IPS DF 4.7 (cell line): ENCODE results near the gene SLC47A1.
"Not testable (repeated sequence)": the region's sequence is repeated elsewhere in the genome, so short reads cannot be mapped to it uniquely, and the experiment has no call there.

ENCODE experiments used
- DNase-seq: peaks from one replicate; pipeline ENCODE4 v3.0.0-alpha.2; 2013; ENCODE audit warnings: low spot score; ENCODE audit errors: extremely low read depth

The SLC47A1 gene

DNA sequence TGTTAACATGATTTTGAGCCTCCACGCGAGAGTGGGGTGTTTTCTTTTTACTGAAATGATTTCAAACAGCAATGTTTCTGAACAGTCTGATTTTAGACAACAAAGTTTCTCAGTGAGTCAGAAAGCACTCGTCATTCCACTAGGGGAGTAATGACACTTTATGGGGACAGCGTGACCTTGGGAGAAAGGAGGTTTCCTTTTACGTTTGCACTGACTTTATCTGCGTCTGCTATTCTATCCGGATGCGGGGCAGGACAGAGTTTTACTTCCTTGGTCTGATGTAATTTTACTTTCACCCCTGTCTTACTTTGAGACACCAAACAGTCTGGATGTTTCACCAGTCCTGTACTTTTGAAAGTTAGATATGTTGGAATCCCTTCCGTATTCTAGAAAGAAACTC is 20.7 kb downstream of the SLC47A1 start:
- DNase-seq, result no peak

DNA sequence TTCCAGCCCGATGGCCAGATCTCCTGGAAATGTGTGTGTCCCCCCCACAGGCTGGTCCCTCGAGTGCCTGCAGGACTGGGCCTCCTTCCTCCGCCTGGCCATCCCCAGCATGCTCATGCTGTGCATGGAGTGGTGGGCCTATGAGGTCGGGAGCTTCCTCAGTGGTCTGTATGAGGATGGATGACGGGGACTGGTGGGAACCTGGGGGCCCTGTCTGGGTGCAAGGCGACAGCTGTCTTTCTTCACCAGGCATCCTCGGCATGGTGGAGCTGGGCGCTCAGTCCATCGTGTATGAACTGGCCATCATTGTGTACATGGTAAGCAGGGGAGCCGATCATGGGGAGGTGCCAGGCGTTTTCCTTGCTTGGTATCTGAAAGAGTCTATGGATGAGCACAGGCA is 22.1 kb downstream of the SLC47A1 start:
- no peak for DNase-seq

DNA sequence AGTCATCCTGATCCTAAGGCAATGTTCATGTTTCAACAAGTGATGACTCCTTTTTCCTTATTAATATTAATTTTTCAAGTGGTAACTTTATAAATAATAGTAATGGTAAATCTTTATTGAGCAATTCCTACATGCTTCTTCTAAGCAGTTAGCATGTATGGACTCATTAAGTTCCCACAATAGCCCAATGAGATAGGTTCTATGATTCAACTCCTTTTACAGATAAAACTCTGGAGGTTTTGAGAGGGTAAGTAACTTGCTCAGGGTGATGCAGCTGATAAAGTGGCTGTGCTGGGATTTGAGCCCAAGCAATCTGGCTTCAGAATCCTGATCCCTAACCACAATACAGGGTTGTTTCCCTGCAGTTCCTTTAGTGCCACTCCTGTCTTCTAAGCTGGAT is 25.3 kb downstream of the SLC47A1 start:
- DNase-seq, result no peak

DNA sequence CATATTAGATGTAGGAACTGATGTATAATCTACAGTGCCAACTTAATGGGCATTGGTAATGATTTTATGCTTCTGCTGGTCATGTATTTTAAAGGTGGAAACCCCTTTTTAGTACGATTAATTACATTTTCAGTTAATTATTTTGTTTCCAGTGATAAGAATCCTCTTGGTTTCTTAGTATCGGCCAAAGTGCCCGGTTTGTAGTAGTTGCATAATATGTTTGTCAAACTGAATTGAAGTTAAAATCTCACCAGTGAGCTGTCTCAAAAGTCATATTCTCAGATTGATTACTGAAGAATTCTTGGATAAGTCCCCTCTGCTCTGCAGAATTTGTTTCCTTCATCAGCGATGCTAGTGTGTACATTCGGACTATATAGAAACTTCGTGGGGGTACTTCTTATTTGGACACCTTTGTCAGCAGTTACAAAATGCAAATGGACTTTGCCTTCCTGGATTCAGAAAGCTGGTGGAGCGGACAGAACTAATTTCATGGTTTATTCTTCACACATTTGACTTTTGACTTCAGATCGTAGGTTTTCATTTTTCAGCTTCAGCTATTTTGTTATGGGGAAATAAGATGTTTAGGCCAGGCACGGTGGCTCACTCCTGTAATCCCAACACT is 28.2 kb downstream of the SLC47A1 start:
- no peak for DNase-seq

DNA sequence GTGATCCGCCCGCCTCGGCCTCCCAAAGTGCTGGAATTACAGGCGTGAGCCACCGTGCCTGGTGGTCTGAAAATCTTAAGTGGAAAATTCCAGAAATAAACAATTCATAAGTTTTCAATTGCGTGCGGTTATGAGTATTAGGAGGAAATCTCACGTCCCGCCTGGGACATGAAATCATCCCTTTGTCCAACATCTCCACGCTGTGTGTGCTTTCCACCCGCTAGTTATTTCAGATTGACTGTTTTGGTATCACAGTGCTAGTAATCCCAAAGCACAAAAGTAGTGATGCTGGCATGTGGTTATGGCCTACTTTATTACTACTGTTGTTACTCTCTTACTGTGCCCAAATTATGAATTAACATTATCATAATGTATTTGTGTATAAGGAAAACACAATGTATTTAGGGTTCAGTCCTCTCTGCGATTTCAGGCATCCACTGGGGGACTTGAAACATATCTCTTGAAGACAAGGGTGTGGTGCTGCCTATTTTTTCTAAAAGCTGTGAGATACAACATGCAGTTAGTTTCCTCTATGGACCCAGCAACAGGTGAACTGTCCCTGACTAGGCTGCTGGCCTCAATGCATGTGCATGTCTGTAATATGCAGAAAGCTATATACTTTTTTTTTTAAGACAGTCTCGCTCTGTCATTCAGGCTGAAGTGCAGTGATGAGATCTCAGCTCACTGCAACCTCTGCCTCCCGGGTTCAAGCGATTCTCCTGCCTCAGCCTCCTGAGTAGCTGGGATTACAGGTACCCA is 32.3 kb downstream of the SLC47A1 start:
- no peak for DNase-seq

DNA sequence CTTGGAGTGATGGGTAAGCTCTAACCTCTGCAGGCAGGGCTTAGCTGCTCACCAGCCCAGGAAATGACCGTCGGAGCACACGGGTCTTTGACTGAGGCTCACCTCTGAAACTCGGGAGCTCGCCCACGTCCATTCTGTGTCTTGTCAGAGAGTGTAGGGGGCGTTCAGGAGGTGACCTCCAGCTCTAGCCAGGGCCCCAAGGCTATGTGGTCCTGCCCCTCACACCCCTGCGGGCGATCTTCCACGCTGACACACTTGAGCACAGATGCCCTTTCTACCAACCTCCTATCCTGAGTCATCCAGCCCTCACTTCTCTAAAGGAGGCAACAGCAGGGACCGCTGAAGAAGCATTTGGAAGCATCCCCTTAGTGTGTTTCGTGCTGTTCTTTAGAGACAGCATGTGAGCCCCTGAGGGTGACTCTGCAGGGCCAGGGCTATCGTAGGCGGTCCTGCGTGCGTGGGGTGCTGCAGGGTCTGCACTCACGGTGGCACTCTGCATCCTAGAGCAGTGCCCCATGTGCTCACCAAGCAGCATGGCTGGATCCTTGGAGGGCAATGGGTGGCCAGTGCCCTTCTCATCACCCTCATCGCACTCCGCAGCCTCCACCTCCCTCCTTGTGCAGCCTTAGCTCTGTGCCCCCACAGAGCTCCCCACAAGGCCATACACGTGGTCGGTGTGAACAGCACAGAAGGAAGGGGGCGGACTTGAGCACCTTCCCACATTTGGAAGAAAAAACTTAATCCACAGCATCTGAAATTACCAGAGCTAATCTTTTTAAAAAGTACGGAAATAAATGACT is 33.8 kb downstream of the SLC47A1 start:
- DNase-seq, result no peak

DNA sequence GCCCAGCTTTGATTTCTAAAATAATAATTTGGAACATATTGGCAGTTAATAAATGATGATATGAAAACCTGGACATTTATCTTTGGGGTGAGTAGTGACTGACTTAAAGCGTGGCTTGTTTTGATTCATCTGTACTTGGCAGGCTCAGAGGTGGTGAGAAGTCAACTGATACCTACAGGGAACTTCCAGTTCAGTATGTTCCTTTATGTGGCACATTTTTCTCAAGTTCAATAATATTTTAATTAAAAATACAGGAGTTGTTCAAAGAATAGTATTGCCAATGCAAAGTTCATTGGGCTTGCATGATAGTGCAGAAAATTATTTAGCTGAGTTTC is 34.3 kb downstream of the SLC47A1 start:
- no peak for DNase-seq

DNA sequence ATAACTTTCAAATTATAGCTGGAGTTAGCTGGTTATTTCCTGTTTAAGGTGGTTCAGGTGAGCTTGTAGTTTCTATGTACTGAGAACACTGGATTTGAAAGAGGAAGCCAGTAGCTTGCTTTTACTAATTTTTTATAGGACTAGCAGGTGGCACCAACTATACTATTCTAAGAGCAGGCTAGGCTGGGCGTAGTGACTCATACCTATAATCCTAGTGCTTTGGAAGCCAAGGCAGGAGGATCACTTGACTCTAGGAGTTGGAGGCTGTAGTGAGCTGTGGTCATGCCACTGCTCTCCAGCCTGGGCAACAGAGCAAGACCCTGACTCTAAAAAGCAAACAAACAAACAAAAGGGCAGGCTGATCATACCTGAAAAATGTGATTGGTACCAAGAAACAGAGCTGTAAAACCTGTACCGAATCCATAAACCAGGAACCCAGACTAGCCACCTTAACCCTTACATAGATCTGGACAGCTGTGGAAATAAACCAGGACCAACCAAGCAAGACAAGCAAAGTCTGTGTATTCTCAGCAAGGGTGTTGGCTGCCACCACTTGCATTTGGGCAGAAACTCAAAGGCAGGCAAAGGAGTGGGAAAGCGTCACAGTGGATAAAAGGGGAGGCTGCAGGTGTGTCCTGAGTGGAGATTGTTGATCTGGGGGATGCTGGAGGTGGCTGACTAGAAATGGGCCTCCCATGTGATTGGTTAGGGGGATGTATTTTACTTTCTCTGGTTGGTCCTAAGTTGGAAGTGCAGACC is 36.3 kb downstream of the SLC47A1 start:
- DNase-seq, result no peak

DNA sequence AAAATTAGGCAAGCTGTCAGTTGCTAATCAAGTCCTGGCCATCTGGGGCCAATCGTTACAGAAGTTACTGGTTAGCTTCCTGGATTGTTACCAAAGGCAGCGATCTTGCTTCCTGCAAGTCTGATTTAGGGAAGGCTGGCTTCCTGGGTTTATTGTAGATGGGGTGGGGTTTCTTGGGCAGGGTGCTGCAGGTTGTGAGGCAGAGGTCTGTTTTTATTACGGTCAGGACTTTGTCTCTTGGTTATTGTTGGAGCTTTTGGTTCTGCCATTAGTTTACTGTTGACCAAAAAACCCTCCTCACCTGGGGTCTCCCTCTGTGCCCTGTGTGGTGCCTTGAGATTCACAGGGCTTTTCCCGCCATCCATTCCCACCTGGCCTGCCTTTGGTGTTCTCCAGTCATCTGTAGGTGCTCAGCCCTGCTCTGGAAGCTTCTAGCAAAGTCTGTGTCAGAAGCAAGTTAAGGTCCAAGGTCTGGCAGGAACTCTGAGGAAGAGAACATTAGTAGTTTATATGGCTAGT is 36.9 kb downstream of the SLC47A1 start:
- no peak for DNase-seq

DNA sequence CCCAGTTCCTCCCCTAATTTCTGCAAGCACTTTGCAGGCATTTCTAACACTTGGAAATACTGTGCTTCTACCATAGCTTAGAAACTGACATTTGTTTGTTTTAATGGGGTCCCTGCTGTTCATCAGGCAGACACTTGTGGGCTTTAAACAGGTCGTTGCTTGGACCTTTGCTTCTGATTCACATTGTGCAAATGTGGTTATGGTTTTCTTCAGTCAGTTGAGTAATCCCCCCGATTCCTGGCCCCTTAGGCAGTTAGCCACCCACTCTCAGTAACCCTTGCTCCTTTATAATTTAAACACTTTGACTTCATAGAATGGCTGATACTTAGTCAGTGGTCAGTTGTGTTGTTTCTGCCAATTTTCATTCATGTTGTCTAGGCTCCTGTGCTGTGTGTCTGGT is 39.4 kb downstream of the SLC47A1 start:
- no peak for DNase-seq

DNA sequence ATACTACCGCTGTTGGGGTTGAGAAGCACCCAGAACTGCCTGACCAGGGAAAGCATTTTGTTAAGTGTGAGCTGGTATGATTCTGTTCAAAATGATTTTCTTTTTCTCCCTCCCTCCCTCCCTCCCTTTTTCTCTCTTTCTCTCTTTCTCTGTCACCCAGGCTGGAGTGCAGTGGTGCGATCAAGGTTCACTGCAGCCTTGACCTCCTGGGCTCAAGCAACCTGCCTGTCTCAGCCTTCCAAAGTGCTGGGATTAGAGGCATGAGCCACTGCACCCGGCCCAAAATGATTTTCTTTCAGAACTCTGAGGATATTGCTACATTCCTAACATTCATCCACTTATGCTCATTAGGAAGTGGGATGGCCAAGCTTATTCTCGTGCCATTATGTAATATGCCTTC is 41.3 kb downstream of the SLC47A1 start:
- no peak for DNase-seq

DNA sequence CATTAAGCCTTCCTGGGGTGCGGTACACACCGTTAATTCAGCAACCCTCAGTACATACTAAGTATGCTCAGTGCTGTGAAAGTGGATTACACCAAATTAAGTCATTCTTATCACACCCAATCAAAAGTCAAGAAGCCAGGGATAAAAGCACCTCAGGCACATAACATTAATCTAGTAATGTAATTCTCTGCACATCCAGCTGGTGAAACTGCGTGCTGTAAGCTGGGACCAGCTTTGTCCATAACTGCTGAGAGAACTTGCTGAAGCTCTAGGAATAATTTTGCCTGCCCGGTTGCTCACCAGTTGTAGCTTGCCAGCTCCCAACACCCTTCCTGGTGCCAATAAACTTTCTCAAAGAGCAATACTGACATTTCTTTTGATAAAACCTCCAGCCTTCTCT is 44.9 kb downstream of the SLC47A1 start:
- DNase-seq, result no peak

DNA sequence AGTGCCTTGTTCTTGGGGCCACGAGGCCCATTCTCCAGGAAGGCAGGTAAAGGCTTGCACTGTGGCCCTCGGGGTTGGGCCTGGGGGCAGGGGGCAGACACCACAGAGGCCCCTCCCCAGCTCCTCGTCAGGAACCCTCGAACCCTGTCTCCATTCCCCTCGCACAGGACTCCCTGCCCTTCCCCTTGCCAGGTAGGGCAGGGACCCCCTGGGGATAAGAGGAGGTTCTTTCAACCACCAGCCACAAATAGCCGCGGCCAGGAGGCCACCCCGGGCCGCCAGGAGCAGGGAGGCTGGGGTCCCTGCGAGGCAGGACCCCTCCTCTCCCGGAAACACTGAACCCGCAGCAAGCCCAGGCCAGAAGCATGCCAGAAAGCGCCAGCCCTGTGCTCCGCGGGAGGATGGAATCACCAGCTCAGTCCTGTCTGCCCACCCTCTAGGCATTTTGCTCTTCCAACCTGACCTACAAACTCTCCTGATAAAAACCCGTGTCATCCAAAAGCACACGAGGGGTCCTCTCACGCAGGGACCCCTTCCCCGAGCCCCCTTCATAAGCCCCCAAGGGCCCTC is 45.6 kb downstream of the SLC47A1 start:
- no peak for DNase-seq

DNA sequence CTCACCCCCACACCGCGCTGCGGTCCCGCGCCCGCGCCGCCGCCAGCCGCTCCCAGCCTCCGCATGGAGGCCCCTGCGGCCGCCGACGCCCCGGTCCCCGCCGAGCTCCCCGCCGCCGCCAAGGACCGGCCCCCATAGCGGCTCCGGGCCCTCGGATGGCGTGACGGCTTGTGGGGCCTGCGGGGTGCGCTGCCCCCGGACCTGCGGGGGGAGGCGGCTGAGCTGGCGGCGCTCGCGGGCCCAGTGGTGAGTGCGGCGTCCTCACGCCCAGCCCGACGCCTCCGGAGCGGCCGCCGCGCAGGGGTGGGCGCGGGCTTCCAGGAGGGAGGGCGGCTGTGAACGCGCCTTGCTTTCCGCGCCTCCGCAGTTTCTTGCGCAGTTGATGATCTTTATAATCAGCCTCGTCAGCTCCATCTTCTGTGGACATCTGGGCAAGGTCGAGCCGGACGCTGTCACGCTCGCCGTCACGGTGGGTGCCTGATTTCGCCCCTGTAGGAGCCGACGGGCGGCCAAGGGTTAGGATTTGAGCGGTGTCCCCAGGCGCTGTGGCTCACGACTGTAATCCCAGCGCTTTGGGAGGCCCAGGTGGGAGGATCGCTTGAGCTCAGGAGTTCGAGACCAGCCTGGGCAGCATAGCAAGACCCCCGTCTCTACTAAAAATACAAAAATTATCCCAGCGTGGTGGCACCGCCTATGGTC is 46.4 kb downstream of the SLC47A1 start:
- no peak for DNase-seq

DNA sequence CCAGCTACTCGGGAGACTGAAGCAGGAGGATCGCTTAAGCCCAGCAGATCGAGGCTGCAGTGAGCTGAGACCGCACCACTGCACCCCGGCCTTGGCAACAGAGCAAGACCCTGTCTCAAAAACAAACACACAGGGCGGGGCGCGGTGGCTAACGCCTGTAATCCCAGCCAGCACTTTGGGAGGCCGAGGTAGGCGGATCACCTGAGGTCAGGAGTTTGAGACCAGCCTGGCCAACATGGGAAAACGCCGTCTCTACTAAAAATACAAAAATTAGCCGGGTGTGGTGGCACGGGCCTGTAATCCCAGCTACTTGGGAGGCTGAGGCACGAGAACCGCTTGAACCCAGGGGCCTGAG is 46.9 kb downstream of the SLC47A1 start:
- not testable (repeated sequence) for DNase-seq

DNA sequence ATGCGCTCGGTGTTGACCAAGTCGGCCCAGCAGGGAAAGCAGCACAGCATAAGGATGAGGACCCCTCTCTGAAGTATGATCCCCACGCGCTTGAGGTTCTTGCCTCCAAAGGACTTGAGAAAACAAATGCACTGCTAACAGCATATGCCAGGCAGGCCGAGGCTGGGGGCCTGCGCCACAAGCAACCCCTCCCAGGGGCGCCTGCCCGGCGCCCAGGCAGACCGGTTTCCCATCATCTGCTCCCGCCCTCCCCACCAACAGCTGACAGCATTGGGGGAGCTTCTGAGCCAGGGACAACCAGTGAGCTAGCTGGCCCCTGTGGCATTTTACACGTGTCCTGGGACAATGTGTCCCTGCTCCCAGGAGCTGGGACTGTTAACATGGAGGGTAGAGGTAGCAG is 48.5 kb downstream of the SLC47A1 start:
- DNase-seq, result not testable (repeated sequence)

DNA sequence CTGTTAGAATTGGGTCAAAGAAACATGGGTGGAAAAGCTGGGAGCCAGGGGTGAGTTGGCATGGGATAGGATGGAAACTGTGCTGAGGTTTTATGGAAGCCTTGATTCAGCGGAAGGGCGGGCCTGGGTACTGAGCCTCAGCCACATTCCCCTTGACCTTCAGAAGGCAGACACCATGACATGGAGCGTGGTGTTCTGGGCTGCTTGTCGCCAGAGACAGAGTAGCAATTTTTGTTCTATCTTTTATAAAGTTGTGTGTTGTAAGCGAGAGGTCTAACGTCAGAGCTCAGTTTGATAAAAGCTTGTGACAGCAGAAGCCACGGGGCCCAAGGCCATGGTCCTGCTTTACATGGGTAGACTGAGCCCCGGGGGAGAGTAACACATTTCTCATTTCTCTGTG is 50.2 kb downstream of the SLC47A1 start:
- DNase-seq, result no peak

DNA sequence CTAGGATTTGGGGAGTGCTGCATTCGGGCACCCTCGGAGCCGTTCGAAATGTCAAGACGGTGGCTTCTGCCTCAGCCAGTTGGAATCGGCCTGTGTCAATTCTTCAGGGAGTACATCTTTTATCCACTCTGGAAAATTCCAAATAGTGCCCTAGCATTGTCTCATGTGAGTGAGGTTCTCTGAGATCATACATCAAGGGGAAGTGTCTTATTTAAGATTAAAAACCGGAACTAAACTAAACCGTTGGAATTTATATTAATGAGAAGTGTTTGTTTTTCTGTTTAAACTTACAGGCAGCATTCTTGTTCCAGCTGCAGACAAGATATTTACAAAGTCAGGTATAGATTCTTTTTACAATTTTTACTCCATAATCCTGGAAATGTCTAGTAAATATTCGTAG is 56.8 kb downstream of the SLC47A1 start:
- DNase-seq, result no peak

DNA sequence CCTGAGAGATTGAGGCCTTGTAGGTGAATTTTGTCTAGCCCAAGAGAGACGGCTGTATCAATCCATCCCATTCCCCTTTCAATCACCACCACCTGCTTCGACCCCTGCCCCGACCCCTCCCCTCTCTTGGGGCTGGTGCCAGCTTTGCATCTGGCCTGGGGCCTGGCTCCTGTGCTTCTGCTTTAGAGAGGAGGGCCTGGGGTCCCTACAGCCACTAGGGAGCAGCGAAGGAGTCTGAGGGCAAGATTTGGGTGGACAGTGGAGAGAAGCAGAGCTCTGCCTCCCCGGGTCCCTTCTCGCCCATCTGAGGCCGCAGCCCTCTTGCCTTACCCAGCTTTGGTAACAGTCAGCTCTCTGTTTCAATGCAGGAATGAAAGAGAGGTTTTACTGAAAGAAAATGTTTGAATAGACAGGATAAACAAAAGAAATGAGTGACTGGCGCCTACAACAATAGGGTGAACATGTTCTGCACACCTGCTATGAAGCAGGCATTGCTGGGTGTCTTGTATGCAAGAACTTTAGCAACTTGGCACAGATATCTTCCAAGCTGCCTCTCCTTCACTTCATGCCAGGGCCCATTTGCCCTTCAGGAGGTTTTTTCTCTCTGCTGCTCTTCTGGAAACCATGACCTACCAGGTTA is 57.4 kb downstream of the SLC47A1 start:
- DNase-seq, result no peak

DNA sequence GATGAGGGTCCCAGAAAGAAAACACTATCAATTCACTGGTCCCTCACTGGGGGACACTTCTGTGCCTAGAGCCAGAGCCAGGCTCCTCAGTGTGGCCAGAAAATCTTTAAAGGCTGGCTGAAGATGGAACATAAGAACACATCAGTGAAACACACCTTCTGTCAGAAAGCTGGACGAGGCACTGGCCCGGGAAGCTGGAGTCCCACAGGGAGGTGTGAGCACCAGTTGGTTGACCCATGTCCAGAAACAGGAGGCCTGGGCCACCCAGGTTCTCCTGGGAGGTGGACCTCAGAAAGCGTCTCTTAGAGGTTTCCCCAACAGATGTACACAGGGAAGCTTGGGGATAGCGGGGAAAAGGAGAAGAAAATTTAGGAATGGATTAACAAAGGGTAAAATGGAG is 58.7 kb downstream of the SLC47A1 start:
- no peak for DNase-seq
